Mesendoderm (in vitro differentiated cells): ENCODE measurements around the gene CYP4X1. TPM values are rescaled to one million over a fixed set of nuclear protein-coding genes. Genes with fewer than 3 reads are reported as not detected.
"Not testable (repeated sequence)": the region's sequence is repeated elsewhere in the genome, so short reads cannot be mapped to it uniquely, and the experiment has no call there.

Experiments
- DNase-seq: peaks from one replicate; pipeline ENCODE4 v3.0.0; 2013
- H2AK5ac ChIP-seq: 2 replicates; pipeline ENCODE4 v1.6.1; 2013; ENCODE audit warnings: low read length, inconsistent platforms
- H2BK120ac ChIP-seq: 2 replicates; pipeline ENCODE4 v1.6.1; 2013; ENCODE audit warnings: low read depth, mild to moderate bottlenecking, low read length, moderate library complexity, mixed read lengths
- H2BK15ac ChIP-seq: replicated peaks from 2 replicates; pipeline ENCODE4 v1.6.1; 2013; ENCODE audit warnings: low read depth, mild to moderate bottlenecking, moderate library complexity
- H2BK5ac ChIP-seq: 2 replicates; pipeline ENCODE4 v1.6.1; 2013; ENCODE audit warnings: low read length, inconsistent platforms
- H3K18ac ChIP-seq: 2 replicates; pipeline ENCODE4 v1.6.1; 2013; ENCODE audit warnings: mild to moderate bottlenecking, low read length, mixed read lengths
- H3K23ac ChIP-seq: one replicate; pipeline ENCODE4 v1.6.1; 2013; ENCODE audit warnings: low read length
- H3K27ac ChIP-seq: 2 replicates; pipeline ENCODE4 v1.5.1; 2013; ENCODE audit warnings: low read depth, mild to moderate bottlenecking, inconsistent platforms, low read length, moderate library complexity
- H3K27me3 ChIP-seq: 2 replicates; pipeline ENCODE4 v1.6.1; 2013; ENCODE audit warnings: low read length, control low read depth, mild to moderate bottlenecking, inconsistent platforms; ENCODE audit not compliant: insufficient read depth, poor library complexity
- H3K36me3 ChIP-seq: 2 replicates; pipeline ENCODE4 v1.6.1; 2013; ENCODE audit warnings: low read length, inconsistent platforms; ENCODE audit not compliant: control insufficient read depth, insufficient read depth
- H3K4ac ChIP-seq: one replicate; pipeline ENCODE4 v1.6.1; 2013; ENCODE audit warnings: low read depth, mild to moderate bottlenecking, low read length, moderate library complexity
- H3K4me1 ChIP-seq: 2 replicates; pipeline ENCODE4 v1.6.1; 2013; ENCODE audit warnings: low read depth, low read length, inconsistent platforms; ENCODE audit not compliant: control insufficient read depth
- H3K4me2 ChIP-seq: 2 replicates; pipeline ENCODE4 v1.6.1; 2013; ENCODE audit warnings: low read length
- H3K4me3 ChIP-seq: 2 replicates; pipeline ENCODE4 v1.5.1; 2013; ENCODE audit warnings: mild to moderate bottlenecking, low read length
- H3K56ac ChIP-seq: one replicate; pipeline ENCODE4 v1.6.1; 2013; ENCODE audit warnings: low read length
- H3K79me1 ChIP-seq: 2 replicates; pipeline ENCODE4 v1.6.1; 2013; ENCODE audit warnings: low read length, inconsistent platforms
- H3K79me2 ChIP-seq: 2 replicates; pipeline ENCODE4 v1.6.1; 2013; ENCODE audit warnings: mild to moderate bottlenecking, low read length; ENCODE audit not compliant: control insufficient read depth, insufficient read depth
- H3K9ac ChIP-seq: 2 replicates; pipeline ENCODE4 v1.6.1; 2013; ENCODE audit warnings: low read length, inconsistent platforms
- H4K5ac ChIP-seq: one replicate; pipeline ENCODE4 v1.6.1; 2013; ENCODE audit warnings: low read length
- H4K8ac ChIP-seq: one replicate; pipeline ENCODE4 v1.6.1; 2013; ENCODE audit warnings: low read depth, mild to moderate bottlenecking, control low read depth, low read length, moderate library complexity
- WGBS: extraction: QIAGEN DNeasy Blood & Tissue Kit; methylation state at CpG from one replicate; pipeline ENCODE4 v1.1.7; 2013; ENCODE audit warnings: low lambda C conversion rate, missing lambda C conversion rate; ENCODE audit not compliant: insufficient coverage; ENCODE audit errors: extremely low coverage; 5-methylcytosine and 5-hydroxymethylcytosine counted together
- polyA plus RNA-seq, 2 experiments: library from polyadenylated mRNA; stranded (reverse); fragments of 200-250 nt; gene quantifications; one replicate each; pipeline ENCODE4 v1.2.3, GENCODE V29; 2013

CYP4X1 gene, protein sequence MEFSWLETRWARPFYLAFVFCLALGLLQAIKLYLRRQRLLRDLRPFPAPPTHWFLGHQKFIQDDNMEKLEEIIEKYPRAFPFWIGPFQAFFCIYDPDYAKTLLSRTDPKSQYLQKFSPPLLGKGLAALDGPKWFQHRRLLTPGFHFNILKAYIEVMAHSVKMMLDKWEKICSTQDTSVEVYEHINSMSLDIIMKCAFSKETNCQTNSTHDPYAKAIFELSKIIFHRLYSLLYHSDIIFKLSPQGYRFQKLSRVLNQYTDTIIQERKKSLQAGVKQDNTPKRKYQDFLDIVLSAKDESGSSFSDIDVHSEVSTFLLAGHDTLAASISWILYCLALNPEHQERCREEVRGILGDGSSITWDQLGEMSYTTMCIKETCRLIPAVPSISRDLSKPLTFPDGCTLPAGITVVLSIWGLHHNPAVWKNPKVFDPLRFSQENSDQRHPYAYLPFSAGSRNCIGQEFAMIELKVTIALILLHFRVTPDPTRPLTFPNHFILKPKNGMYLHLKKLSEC
- polyA plus RNA-seq (2013, experiment 1 of 2): 1.4 TPM
- 1.1 TPM for polyA plus RNA-seq (2013, experiment 2 of 2)

DNA sequence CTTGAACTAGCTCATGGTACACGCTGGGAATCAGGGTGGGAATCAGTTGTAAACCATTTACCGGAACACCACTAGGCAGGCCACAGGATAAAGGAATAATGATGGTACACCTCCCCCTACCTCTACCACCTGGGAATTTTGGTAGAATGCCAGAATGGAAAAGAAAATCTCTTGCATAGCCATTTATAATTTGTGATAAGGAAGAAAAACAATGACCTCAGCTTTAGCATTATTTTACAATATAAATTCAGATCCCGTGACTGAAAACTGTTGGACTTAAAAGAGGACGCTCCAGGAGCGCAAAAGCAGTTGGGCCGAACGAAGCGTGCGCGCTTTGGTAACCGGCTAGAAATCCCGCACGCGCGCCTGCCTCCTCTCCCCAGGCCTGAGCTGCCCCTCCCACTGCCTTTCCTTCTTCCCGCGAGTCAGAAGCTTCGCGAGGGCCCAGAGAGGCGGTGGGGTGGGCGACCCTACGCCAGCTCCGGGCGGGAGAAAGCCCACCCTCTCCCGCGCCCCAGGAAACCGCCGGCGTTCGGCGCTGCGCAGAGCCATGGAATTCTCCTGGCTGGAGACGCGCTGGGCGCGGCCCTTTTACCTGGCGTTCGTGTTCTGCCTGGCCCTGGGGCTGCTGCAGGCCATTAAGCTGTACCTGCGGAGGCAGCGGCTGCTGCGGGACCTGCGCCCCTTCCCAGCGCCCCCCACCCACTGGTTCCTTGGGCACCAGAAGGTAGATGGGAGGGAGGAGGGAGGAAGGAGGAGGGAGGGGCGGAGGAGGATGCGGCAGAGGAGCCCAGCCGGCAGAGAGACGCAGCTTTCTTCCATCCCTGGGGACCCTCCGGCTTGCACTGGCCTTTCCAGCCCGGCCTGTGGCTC lies at the start of gene CYP4X1:
Gene CYP4X1, plus strand, starts transcription at position 402 of the 873 bp plus-strand sequence. Its CDS starts 149 bp downstream, at position 551.
- peak within 1 kb of the TSS; percentile 83 for H3K56ac ChIP-seq
- no peak within 1 kb of the TSS for H3K23ac ChIP-seq
- H2BK5ac ChIP-seq: no peak within 1 kb of the TSS
- H2AK5ac ChIP-seq: no peak within 1 kb of the TSS
- H3K18ac ChIP-seq: peak within 1 kb of the TSS; percentile 13
- peak within 1 kb of the TSS; percentile 78 for H3K4ac ChIP-seq
- H3K4me1 ChIP-seq: peaks cover 16% of the 10 kb centered on the region
- peak within 1 kb of the TSS; percentile 59 for H3K9ac ChIP-seq
- no peak within 1 kb of the TSS for H2BK120ac ChIP-seq
- peak within 1 kb of the TSS; percentile 64 for H3K4me2 ChIP-seq
- H3K27ac ChIP-seq: no peak within 1 kb of the TSS
- H2BK15ac ChIP-seq: no peak within 1 kb of the TSS
- DNase-seq: peak; percentile 53
- H3K79me1 ChIP-seq: no peaks in the 10 kb centered on the region
- H3K27me3 ChIP-seq: no peaks in the 10 kb centered on the region
- H3K79me2 ChIP-seq: no peaks in the 10 kb centered on the region
- peak within 1 kb of the TSS; percentile 19 for H3K4me3 ChIP-seq
- WGBS: no CpG with 5 or more reads among the region's 49 CpGs
- H3K36me3 ChIP-seq: no peaks in the 10 kb centered on the region
- no peak within 1 kb of the TSS for H4K8ac ChIP-seq
- H4K5ac ChIP-seq: no peak within 1 kb of the TSS

DNA sequence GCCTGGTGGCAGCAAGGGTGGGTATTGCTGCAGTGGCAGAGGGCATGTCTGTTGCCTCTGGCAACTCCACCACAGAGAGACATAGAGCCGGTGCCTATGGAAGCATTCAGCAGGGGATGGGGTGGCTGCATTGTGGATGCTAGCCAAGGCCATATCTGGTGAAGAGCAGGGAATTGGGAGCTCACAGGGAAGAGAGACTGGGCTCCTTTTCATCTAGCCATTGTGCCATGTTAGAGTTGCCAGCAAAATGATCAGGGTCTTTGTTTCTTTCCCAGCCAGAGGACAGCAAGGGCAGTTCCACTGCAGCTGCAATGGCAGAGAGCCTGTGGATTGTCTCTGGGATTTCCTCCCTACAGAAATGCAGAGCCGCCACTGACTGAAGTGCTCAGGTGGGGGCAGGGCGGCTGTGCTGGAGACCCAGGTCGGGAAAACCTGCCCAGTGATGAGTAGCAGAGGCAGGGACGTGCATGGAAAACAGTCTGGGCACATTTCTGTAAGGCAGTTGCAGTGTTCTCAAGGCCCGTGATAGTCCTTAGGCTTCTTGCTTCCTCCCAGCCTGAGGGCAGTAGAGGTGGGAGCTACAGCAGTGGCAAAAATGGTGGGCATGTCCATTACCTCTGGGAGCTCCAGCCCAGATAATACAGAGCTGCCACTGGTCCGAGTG lies 40.2 kb upstream of the CYP4X1 start:
- Histone ChIP-seq H2AK5ac (no peak overlapping the region), H2BK5ac (peak overlapping the region; percentile 15), H3K4me1 (peaks cover 10% of the 10 kb centered on the region), H3K23ac (peak overlapping the region; percentile 24), H3K36me3 (no peaks in the 10 kb centered on the region), H3K9ac (peak overlapping the region; percentile 10), H3K4ac (peak overlapping the region; percentile 5), H3K4me2 (no peak overlapping the region), H3K56ac (peak overlapping the region; percentile 79), H3K27me3 (no peaks in the 10 kb centered on the region), H3K4me3 (no peak overlapping the region), H2BK120ac (no peak overlapping the region), H4K5ac (no peak overlapping the region), H2BK15ac (no peak overlapping the region), H3K79me2 (no peaks in the 10 kb centered on the region), H3K18ac (peak overlapping the region; percentile 20), H3K79me1 (no peaks in the 10 kb centered on the region), H3K27ac (peak overlapping the region; percentile 34), H4K8ac (no peak overlapping the region)
- peak; percentile 48 for DNase-seq
- WGBS: no CpG with 5 or more reads among the region's 7 CpGs

DNA sequence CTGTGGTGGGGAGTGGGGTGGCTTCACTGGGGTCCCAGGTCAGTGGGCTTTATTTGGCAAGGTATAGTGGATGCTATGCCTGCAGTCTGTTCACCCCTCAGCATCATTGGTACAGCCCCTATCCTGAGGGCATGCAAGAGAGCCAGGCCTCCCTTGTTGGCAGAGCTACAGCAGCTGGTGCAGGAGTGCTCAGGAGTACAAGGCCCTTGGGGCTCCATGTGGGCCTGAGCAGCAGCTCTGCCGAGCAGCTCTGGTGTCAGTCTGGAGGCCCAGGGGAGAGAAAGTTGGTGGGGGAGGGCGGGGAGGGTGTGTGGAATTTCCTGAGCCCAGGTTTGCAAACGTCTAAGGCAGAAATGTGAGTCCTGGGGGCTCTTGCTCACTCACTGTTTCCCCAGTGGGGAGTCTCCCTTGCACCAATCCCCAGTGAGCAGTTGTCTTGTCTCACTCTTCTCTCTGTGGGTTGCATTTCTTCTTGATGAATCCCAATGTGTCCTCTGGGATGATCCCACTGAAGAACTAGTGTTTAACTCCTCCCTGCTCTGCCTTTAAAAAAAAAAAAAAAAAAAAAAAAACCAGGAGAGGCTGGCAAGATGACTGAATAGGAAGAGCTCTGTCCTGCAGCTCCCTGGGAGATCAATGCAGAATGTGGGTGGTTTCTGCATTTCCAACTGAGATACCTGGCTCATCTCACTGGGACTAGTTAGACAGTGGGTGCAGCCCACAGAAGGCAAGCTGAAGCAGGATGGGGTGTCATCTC lies 39.5 kb upstream of the CYP4X1 start:
- Histone ChIP-seq H3K79me1 (no peaks in the 10 kb centered on the region), H2BK15ac (no peak overlapping the region), H3K18ac (no peak overlapping the region), H4K8ac (no peak overlapping the region), H3K27ac (peak overlapping the region; percentile 34), H3K4me1 (peaks cover 10% of the 10 kb centered on the region), H3K9ac (no peak overlapping the region), H2AK5ac (no peak overlapping the region), H2BK120ac (no peak overlapping the region), H3K4me2 (no peak overlapping the region), H3K23ac (no peak overlapping the region), H3K36me3 (no peaks in the 10 kb centered on the region), H3K4me3 (no peak overlapping the region), H4K5ac (no peak overlapping the region), H2BK5ac (no peak overlapping the region), H3K4ac (no peak overlapping the region), H3K27me3 (no peaks in the 10 kb centered on the region), H3K56ac (peak overlapping the region; percentile 10), H3K79me2 (no peaks in the 10 kb centered on the region)
- WGBS: no CpG with 5 or more reads among the region's 3 CpGs
- DNase-seq: peak; percentile 91

DNA sequence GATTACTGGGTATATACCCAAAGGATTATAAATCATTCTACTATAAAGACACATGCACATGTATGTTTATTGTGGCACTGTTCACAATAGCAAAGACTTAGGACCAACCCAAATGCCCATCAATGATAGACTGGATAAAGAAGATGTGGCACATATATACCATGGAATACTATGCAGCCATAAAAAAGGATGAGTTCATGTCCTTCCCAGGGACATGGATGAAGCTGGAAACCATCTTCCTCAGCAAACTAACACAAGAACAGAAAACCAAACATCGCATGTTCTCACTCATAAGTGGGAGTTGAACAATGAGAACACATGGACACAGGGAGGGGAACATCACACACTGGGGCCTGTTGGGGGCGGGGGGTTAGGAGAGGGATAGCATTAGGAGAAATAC lies 32.9 kb upstream of the CYP4X1 start:
- H2AK5ac ChIP-seq, H3K27ac ChIP-seq, H3K36me3 ChIP-seq, H2BK15ac ChIP-seq, H4K8ac ChIP-seq, H3K4me1 ChIP-seq, H4K5ac ChIP-seq, H3K18ac ChIP-seq, DNase-seq, H3K27me3 ChIP-seq, H3K56ac ChIP-seq, H2BK120ac ChIP-seq, H3K79me2 ChIP-seq, H3K4ac ChIP-seq, H3K23ac ChIP-seq, H3K4me2 ChIP-seq, H3K79me1 ChIP-seq, H3K9ac ChIP-seq, H2BK5ac ChIP-seq, H3K4me3 ChIP-seq: not testable (repeated sequence)
- WGBS: no CpG with 5 or more reads among the region's 2 CpGs
